ENCODE results near the gene IGF2. TPM values are rescaled to one million over a fixed set of nuclear protein-coding genes. Genes with fewer than 3 reads are reported as not detected.

IGF2 gene
- total and polyA plus RNA-seq, 10 of the 15 experiments (the other 5 are each of a cell fraction or from before 2014, with no cell fraction given): 0.41 TPM; not detected in 9

- no peak for TF ChIP-seq ZBTB4 (CRISPR knock-in tag; IDR thresholded peaks at IDR 0.05)
- no peak for TF ChIP-seq NRF1 (conservative IDR thresholded peaks at IDR 0.05; ENCODE audit: low read depth, low read length)
- TF ChIP-seq NFXL1 (IDR thresholded peaks at IDR 0.05; ENCODE audit: borderline replicate concordance): no peak
- TF ChIP-seq MEF2A (IDR thresholded peaks at IDR 0.05; ENCODE audit: insufficient read depth, low read depth, low read length): no peak
- TF ChIP-seq RAD51 (IDR thresholded peaks at IDR 0.05): no peak
Observed at GRCh38 chr11:2123628-2123960, 15.6 kb downstream of the IGF2 start (continued).

- Histone ChIP-seq H3K27ac (ENCODE audit: control insufficient read depth, insufficient read depth) (no peak overlapping the region), H4K20me1 (ENCODE audit: control insufficient read depth, insufficient read depth) (no peaks in the 10 kb centered on the region), H3K9ac (ENCODE audit: control insufficient read depth, insufficient read depth, low read length) (no peak overlapping the region), H3K4me2 (ENCODE audit: control insufficient read depth, insufficient read depth) (no peak overlapping the region), H3K79me2 (ENCODE audit: control insufficient read depth, insufficient read depth, low read length) (no peaks in the 10 kb centered on the region), H3K4me1 (ENCODE audit: control insufficient read depth, insufficient read depth, low read length) (no peaks in the 10 kb centered on the region), H3K36me3 (ENCODE audit: control insufficient read depth in 2 of 2, insufficient read depth in 2 of 2, low read length in 1 of 2) (no peaks in the 10 kb centered on the region), H3K9me3 (replicated peaks; ENCODE audit: control insufficient read depth, insufficient read depth, low read length) (no peaks in the 10 kb centered on the region), H3K4me3 (no peak overlapping the region), H2AFZ (ENCODE audit: control insufficient read depth, low read depth, low read length) (no peak overlapping the region), H3K27me3 (replicated peaks in 1 of 2; ENCODE audit: control insufficient read depth in 2 of 2, insufficient read depth in 2 of 2, low read length in 1 of 2) (no peaks in the 10 kb centered on the region; a peak in 1 of 4 replicates)
- intact Hi-C loops (cut with micrococcal nuclease; ENCODE audit: unreplicated experiment) (no loop called here), in situ Hi-C loops (cut with MboI) (no loop called here)
- 23% methylated on average over 10 of the region's 13 CpGs for WGBS (ENCODE audit: insufficient coverage, insufficient replicate concordance, low lambda C conversion rate, missing lambda C conversion rate)
- no TSS peak for BruUV-seq (replicated peaks)
- RAD21 ChIA-PET (ENCODE audit: unreplicated experiment): no interaction called here
- no peak for ATAC-seq
- SMC1A ChIA-PET (ENCODE audit: uncharacterized antibody, unreplicated experiment): no interaction called here
- POLR2A ChIA-PET: no interaction called here
- DNase-seq (ENCODE audit: low read depth, low spot score): no peak
- CTCF ChIA-PET: interaction anchor here (2.7 kb wide), 1 partner anchor 28 kb away, joined by 11 read pairs; no protein-coding TSS in a partner anchor
- FAIRE-seq: no peak
- TF ChIP-seq CTCF (IDR thresholded peaks at IDR 0.05 in 2 of 3, conservative IDR thresholded peaks at IDR 0.05 in 1 of 3; ENCODE audit: control insufficient read depth in 2 of 3, extremely low read depth in 1 of 3, insufficient read depth in 1 of 3, low read depth in 3 of 3, low read length in 3 of 3) (peak in 1 of 3 experiments; percentile 9; a peak in 1 of 6 replicates), GABPA (IDR thresholded peaks at IDR 0.05; ENCODE audit: low read depth) (no peak), PRDM15 (CRISPR knock-in tag; IDR thresholded peaks at IDR 0.05) (no peak), JUND (IDR thresholded peaks at IDR 0.05; ENCODE audit: low read depth, low read length) (no peak)
Observed at GRCh38 chr11:2122907-2123627, 16.1 kb downstream of the IGF2 start.

Measured in GM12878 (cell line).